GM12892 (cell line): Measurements from ENCODE around the gene TXNDC2. TPM values are rescaled to one million over a fixed set of nuclear protein-coding genes. Genes with fewer than 3 reads are reported as not detected.

Experiments used
- DNase-seq: peaks from one replicate; pipeline ENCODE4 v3.0.0; 2011; ENCODE audit not compliant: insufficient read length
- FAIRE-seq: peaks from 2 replicates; lab custom pipeline; 2011; peaks lifted over from hg19 to GRCh38; lab: Jason Lieb, UNC
- POLR2A ChIP-seq: IDR thresholded peaks from 2 replicates; pipeline ENCODE4 v1.6.1; 2011; ENCODE audit warnings: low read depth, low read length, control low read depth
- POLR2AphosphoS5 ChIP-seq: IDR thresholded peaks from 2 replicates; pipeline ENCODE4 v1.6.1; 2011; ENCODE audit warnings: low read depth, low read length, control low read depth
- TAF1 ChIP-seq: IDR thresholded peaks from 2 replicates; pipeline ENCODE4 v1.6.1; 2011; ENCODE audit warnings: low read depth, mild to moderate bottlenecking, control low read depth, low read length, borderline replicate concordance
- polyA plus RNA-seq: library from polyadenylated mRNA; unstranded; fragments of >200 nt; gene quantifications from one replicate; pipeline ENCODE4 v1.2.1, GENCODE V29; 2012; ENCODE audit warnings: missing spikeins, inconsistent platforms; ENCODE audit not compliant: missing spikeins

TXNDC2 gene
- polyA plus RNA-seq, result not detected

DNA sequence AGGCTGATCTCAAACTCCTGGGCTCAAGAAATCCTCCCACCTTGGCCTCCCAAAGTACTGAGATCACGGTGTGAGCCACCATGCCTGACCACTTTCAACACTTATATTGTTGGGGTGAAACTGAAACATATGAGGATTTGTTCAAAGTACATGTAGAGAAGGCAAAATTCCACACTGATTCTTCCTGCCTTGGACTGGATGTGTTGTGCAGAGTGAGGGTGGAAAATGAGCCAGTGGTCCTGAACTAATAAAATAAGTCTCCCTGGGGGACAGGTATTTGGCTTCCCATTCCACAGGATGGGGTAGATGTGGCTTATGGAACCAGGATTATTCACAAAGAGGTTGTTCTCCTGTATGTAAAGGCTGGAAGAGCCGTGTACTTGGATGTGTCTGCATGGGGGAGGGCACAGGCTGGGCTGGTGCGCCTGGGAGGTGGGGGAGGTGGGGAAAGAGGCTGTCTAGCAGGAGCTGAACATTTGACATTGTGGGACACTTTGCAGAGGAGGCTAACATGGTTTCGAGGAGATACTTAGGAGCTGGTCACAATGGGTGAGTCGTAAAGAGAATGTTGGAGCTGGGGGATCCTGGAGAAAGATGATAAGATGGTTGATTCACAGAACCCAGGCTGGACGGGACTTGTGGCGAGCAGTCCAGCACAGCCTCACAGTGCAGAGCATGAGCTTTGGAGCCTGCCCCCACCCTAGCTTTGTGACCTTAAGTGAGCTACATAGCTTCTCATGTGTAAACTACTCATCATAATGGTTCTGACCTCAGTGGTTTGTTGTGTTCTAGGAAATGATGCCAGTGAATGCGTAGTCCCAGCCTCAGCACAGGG lies at the start of gene TXNDC2:
Gene TXNDC2, plus strand, starts transcription at position 804 of the 835 bp plus-strand sequence. CDS start 708 bp downstream, outside the sequence.
- DNase-seq, result no peak
- FAIRE-seq, result no peak
- TF ChIP-seq POLR2A (no peak), TAF1 (no peak), POLR2AphosphoS5 (no peak)

DNA sequence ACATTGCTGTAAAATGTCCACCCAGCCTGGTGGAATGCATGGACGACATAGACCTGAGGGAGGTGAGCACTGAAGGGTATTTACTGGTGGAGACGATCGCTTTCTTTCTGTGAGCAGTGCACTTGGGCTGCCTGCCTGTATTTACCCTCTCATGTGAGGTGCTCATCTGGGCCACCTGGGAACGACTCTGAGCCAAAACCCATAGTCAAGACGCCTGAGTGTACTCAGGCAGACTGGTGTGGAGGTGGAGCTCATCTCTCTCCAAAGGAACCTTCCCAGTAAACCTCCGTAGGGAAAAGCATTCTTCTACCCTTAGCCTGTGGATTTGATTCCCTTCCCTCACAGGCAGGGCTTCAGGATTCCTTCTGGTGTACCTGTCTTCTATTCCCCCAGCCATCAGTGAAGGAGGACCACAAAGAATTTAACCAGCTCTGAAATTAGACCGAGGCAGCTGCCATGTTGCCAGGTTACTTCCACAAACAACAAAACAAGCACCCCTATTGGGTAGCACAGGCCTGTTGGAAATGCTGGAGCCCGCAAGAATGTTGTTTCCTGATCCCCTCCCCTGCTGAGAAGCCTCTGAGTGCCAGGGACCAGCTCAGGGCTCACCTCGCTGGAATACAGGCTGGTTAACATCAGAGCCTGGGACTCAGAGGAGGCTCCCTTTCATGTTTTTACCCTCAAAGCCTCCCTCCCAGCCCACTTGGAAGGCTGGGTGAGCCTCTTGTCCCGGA lies 47.5 kb upstream of the TXNDC2 start:
- FAIRE-seq (no peak), DNase-seq (no peak)
- TF ChIP-seq TAF1 (no peak), POLR2A (no peak), POLR2AphosphoS5 (no peak)

DNA sequence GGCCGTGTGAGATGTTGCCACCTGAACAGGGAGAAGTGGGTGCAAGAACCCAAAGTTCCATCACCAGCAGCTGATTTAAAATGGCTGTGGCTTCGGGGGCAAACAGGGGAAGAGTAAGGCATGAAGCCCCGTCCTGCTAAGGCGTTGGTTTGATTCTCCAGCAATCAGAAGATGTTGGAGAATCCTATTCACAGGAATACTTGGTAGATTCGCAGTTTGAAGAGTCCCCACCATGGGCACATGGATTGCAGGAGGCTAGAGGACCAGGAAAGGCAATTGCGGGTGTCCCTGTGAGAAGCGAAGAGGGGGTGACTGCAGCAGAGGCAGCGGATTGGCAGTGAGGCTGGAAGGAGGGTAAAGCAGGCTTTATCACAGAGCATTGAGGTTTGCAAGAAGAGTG lies 46.6 kb upstream of the TXNDC2 start:
- TF ChIP-seq POLR2AphosphoS5 (no peak), POLR2A (no peak), TAF1 (no peak)
- DNase-seq (no peak), FAIRE-seq (no peak)

DNA sequence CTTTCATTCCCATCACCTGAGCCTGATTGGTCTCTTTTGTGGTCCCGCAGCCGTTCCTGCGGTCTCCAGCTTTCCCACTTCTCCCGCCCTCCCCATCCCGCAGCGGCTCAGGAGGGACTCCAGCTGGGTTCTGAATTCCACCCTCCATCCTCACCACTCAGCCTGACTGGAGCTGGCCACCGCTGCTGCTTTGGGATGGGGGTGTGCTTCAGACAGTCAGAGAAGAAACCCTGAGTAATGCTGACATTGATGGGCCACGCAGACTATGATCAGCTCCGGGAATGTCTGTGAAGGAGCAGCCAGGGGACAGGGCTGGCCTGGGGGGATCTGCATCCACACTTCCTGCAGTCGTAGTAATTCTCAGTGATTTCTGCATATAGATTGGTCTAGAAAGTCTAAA lies 45.9 kb upstream of the TXNDC2 start:
- DNase-seq (no peak), FAIRE-seq (no peak)
- TF ChIP-seq POLR2A, result no peak
- TF ChIP-seq TAF1, result no peak
- no peak for TF ChIP-seq POLR2AphosphoS5

DNA sequence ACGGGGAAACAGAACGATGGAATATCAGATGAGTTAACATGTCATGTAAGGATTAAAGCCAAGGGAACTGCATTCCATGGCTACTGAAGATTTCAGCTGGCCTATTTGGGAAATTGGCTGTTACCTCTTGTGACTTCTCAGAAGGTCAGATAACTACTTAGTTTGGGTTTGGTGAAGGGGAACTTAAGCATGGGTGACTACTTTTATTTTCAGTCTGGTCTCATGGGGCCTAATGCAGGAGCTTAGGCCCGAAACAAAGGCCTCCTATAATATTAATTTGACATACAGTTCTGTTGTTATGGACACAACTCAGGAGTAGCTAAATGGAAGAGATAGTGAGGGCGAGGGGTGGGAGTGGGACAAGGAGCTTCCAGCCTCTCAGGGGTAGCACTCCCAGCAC lies 44.0 kb upstream of the TXNDC2 start:
- DNase-seq, result no peak
- TF ChIP-seq POLR2A (no peak), POLR2AphosphoS5 (no peak), TAF1 (no peak)
- FAIRE-seq, result no peak

DNA sequence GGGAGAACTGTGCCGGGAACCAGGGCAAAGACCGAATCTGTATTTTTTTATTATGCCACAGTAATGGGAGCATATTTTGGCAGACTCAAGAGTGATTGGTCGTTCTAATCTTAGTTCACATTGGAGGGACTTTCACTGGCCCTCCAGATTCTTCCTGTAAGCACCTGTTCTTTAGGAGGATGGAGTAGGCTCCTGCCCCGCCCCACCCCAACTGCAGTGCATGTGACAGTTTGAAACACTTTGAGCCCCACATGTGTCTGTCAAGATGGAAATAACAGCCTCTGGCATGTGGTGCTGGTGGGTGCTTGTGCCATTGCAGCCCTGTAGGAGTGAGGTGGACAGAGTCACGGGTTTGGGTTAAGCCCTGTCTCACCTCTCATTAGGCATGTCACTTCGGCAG lies 43.3 kb upstream of the TXNDC2 start:
- FAIRE-seq (no peak), DNase-seq (no peak)
- no peak for TF ChIP-seq TAF1
- no peak for TF ChIP-seq POLR2A
- TF ChIP-seq POLR2AphosphoS5, result no peak

DNA sequence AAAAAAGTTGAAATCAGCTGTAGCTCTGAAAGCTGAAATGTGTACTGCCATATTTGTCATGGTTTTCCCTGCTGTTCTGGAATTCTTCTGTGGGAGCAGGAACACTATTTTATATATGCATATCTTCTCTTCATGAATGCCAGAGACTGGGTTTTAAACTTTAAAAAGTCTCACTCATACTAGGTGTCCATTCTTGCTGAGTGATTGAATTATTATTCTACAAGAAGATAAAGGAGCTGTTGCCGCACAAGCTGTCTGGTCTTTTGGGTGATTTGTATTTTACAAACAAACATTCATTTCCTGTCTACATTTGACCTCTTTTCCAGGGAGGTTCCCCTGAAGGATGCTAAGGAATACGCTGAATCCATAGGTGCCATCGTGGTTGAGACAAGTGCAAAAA lies 40.5 kb upstream of the TXNDC2 start:
- TF ChIP-seq POLR2A, result no peak
- TF ChIP-seq POLR2AphosphoS5, result no peak
- FAIRE-seq (no peak), DNase-seq (no peak)

DNA sequence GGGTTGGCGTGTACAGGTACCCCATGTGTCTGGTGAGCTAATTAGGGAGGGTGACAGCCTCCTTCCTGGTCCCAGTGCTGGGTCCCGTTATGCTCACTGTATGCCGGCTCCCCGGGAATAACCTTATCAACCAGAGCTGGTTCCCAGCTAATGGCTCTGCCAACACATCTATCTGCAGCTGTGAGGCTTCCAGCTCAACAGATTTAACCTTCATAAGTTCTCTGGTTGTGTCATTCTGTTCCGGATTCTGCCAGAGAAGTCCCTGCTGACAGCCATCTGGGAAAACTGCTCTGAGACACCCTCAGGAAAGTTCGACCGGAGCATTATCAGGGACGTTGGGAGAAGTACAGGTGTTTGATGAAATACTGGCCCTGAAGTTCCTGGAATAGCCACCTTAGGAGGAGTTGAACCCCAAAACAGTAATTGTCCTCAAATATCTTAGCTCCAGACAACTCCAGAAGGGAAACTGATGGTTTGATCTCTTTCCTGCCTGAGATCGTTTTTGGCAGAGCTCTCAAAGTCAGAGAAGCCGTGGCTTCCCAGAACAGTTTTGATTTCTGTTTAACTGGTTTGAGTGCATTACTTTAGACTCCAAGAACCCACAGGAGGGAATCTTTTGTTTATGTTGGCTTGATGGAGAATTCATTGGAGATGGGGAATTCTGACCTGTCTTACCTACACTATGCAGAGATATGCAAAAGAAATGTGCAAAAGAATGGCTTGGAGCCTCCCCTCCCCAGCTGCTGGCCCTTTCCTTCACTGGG lies 39.4 kb upstream of the TXNDC2 start:
- no peak for DNase-seq
- no peak for FAIRE-seq
- TF ChIP-seq POLR2AphosphoS5 (no peak), TAF1 (no peak), POLR2A (no peak)

DNA sequence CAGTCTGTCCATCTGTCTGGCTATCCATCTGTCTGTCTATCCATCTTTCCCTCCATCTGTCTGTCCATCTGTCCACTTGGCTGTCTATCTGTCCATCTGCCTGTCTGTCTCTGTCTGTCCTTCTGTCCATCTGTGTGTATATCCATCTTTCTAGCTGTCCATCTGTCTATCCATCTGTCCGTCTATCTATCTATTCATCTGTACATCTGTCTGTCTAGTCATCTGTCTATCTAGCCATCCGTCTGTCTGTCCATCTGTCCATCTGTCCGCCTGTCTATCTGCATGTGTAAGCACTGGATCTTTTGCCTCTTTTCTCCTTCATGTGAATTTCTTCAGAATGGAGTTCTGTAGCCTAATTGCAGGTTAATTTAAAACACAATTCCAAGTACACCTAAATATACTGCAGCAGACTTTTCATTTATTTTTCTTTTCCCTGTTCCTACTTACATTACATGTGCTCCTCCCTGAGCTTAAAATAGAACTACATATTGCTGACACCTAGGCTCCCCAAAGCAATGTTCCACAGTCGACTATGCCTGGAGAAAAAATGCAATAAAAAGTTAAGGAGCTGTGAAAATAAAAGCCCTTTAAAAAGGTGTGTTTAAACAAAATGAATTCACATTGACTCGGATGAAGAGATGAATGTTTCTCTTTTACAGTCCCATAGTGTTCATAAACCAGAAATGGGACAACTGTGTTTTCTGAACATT lies 37.4 kb upstream of the TXNDC2 start:
- DNase-seq (no peak), FAIRE-seq (no peak)
- TF ChIP-seq POLR2A (no peak), TAF1 (no peak), POLR2AphosphoS5 (no peak)

DNA sequence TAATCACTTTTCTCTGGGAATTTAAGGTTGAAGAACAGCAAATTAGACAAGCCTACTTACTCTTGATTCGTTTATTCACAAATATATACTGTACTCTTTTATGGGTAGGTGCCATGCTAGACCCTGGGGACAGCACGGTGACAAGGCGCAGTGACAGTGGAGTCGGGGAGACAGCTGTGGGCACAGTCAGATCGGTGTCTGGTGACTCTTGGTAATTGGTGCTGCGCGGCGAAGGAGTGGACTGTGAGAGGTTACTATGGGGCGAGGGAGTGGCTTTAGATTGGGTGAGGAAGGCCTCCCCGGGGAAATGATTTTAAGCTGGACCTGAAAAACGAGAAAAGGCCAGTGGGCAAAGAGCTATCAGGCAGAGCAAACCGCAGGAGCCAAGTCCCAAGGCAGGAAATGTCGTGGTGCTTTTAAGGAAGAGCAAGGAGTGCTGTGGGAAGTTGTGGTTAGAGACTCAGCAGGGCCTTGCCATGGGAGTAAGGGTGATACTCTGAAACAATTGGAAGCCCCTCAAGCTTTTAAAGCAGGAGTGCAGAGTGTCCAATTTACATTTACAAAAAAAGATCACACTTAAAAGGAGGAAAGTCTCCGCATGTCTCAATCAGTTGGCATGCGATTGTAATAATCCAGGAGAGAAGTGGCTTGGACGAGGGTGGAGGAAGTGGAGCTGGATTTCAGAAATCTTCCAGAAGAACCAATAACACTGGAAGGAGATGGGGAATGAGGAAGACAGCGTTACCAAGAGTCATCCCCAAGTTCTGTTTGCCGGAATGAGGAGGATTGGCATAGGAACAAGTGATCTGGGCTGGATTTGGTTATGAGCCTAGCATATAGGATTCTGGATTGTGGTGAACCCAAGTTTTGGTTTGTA lies 36.1 kb upstream of the TXNDC2 start:
- TF ChIP-seq TAF1, result no peak
- no peak for DNase-seq
- FAIRE-seq, result no peak
